Measurements from ENCODE around the gene GRM4. TPM values are rescaled to one million over a fixed set of nuclear protein-coding genes. Genes with fewer than 3 reads are reported as not detected.

GRM4 gene
- total RNA-seq, 1 donor = not detected

DNA sequence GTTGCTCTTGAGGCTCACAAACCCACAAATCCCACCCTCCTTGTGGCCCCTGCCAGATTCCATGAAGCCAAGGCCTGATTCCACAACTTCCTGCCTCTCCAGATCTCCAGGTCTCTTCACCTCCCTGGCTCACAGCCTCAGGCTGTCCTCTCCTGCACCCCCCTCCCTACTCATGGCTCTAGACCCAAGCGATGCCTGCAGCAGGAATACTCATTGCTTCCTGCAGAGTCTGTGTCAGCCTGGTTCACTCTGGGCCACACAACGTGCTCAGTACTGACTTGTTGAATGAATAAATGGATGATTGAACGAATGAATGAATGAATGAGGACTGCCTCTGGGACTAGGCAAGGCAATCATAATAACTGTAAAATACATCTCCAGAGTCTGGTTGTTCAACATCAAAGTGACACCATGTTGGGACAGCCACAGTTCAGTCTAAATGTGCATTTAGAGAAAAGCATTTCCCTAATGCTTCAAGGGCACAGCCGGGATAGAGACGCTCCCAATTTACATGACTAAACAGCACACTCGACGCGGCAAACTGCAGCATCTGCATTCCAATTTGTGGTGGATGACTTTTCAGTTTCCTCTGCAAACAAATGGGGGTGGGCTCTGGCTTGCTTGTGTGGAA is 139.9 kb downstream of the GRM4 start:
- TF ChIP-seq, protein P1, sequence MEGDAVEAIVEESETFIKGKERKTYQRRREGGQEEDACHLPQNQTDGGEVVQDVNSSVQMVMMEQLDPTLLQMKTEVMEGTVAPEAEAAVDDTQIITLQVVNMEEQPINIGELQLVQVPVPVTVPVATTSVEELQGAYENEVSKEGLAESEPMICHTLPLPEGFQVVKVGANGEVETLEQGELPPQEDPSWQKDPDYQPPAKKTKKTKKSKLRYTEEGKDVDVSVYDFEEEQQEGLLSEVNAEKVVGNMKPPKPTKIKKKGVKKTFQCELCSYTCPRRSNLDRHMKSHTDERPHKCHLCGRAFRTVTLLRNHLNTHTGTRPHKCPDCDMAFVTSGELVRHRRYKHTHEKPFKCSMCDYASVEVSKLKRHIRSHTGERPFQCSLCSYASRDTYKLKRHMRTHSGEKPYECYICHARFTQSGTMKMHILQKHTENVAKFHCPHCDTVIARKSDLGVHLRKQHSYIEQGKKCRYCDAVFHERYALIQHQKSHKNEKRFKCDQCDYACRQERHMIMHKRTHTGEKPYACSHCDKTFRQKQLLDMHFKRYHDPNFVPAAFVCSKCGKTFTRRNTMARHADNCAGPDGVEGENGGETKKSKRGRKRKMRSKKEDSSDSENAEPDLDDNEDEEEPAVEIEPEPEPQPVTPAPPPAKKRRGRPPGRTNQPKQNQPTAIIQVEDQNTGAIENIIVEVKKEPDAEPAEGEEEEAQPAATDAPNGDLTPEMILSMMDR (IDR thresholded peaks at IDR 0.05; ENCODE audit: insufficient read depth, low read length) = no peak
- H3K4me3 ChIP-seq (ENCODE audit: low read depth, low read length) = no peak overlapping the region
- no peak for DNase-seq (ENCODE audit: low read depth)

DNA sequence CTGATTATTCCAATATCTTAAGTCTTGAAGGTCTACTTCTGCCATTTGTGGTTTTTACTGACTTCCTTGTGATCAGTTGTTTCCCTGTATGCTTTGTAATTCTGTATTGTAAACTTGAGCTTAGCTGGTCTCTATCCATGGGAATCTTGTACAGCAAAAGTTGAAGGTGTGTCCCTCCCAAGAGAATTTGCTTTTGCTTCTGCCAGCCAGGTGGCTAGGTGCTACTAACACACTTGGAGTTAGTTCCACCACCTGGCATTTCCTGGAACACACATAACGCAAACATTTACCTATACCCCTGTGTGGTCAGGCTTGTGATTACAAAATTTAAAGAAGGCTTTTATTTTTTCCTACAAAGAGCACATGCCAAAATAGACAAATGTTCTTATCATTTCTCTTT is 141.2 kb downstream of the GRM4 start:
- TF ChIP-seq, protein P1 (IDR thresholded peaks at IDR 0.05; ENCODE audit: insufficient read depth, low read length) = no peak
- H3K4me3 ChIP-seq (ENCODE audit: low read depth, low read length) = no peak overlapping the region
- no peak for DNase-seq (ENCODE audit: low read depth)

DNA sequence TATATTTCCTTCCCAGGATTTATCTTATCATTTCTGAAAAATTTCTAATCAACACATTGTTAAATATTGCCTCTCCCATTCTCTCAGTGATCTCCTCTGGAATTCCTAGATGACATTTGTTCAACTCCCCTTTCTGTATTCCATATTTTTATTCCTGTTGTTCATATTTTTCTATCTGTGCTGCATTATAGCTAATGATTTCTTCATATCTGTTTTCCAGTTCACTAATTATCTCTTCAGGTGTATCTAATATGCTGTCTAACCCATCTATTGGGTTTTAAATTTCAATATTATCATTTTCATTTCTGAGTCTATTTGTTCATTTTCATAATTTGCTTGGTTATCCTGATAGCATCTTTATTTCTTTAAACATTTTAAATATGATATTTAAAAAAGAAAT is 141.9 kb downstream of the GRM4 start:
- no peak for DNase-seq (ENCODE audit: low read depth)
- no peak overlapping the region for H3K4me3 ChIP-seq (ENCODE audit: low read depth, low read length)
- TF ChIP-seq, protein P1 (IDR thresholded peaks at IDR 0.05; ENCODE audit: insufficient read depth, low read length) = no peak

DNA sequence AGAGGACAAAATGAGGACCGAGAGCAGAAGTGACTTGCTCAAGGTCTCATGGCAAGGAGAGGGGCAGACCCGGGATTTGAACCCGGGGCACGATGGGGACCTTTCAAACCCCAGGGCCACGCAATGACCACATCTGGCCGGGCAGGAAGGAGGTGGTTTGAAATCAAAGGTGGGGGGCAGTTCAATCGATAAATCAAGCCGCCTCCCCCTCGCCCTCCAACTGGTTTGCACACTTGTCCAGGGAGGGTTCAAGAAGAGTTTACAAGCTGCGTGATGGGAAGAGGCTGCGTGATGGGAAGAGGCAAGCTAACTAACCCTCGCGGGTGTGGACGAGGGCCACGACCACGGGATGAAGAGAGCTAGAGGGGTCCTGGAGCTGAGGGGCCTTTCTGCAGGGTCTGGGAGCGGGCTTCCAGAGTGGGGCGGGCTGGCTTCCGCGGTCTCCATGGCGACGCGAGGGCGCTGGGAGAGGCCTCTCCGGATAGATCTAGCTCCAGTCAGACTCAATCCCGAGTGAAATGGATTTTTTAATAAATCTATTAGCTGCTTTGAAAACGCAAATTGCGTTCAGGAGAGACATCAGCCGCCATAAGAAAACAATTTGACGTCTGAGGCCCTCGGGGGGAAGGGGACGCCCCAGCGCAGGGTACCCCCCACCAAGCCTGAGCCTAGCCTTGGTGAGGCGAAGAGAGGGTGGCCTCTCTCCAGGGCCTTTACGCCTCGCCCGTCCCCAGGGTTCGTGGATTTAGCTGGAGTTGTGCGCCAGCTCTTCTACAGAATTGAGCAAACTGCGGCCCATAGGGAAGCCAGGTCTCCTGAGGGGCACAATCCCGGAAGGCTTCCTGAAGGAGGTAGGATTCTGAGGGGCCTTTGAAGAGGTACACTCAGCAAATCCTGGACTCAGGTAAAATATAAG is 143.9 kb downstream of the GRM4 start:
- no peak overlapping the region for H3K4me3 ChIP-seq (ENCODE audit: low read depth, low read length)
- TF ChIP-seq, protein P1 (IDR thresholded peaks at IDR 0.05; ENCODE audit: insufficient read depth, low read length) = no peak
- no peak for DNase-seq (ENCODE audit: low read depth)

DNA sequence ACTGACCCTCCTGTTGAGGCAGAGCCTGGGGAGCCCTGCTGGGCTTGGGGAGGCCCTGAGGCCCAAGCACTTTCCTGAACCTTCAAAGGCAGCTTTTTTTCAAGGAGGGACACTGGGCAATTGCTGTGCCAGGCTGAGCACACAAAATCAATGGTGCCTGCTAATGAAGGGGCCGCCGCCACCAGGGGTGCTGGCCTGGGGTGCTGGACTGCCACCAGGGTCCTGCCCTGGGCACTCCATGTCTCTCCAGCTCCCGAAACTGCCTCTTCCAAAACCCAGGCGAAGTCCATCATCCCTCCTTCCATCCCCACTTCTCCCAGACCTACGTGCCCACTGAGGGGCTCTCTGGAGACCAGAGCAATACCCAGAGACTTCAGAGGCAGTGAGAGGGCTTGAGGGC is 145.6 kb downstream of the GRM4 start:
- TF ChIP-seq, protein P1 (IDR thresholded peaks at IDR 0.05; ENCODE audit: insufficient read depth, low read length) = no peak

DNA sequence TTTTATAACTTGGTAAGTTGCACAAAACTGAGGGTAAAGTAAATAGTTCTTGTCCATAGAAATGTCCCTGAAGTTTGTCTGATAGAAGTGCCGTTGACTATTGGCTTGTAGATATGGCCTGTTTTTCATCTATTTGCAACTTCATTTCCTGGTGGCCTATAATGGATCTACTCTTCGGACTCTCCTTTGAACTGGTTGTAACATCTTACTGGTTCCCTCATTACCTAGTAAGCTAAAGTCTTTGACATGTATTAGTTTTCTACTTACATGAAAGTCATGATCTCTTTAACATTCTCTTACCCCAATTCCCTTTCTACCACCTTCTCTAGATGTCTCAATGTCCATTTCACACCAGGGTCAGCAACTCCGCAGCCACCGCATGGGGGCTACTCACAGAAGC is 146.3 kb downstream of the GRM4 start:
- TF ChIP-seq, protein P1 (IDR thresholded peaks at IDR 0.05; ENCODE audit: insufficient read depth, low read length) = no peak
- no peak for DNase-seq (ENCODE audit: low read depth)
- H3K4me3 ChIP-seq (ENCODE audit: low read depth, low read length) = no peak overlapping the region

More for the DNA sequence above, 145.6 kb downstream of the GRM4 start:
- DNase-seq (ENCODE audit: low read depth) = no peak
- H3K4me3 ChIP-seq (ENCODE audit: low read depth, low read length) = no peak overlapping the region

Data from fibroblast of the aortic adventitia (primary cell).